ENCODE results near the gene DLST. TPM values are rescaled to one million over a fixed set of nuclear protein-coding genes. Genes with fewer than 3 reads are reported as not detected.
A peak's percentile ranks its signal among the peaks of the same experiment; 100 is the strongest.

DLST gene
- total RNA-seq, 1 donor from 2014 or later, result 82.7 TPM

DNA sequence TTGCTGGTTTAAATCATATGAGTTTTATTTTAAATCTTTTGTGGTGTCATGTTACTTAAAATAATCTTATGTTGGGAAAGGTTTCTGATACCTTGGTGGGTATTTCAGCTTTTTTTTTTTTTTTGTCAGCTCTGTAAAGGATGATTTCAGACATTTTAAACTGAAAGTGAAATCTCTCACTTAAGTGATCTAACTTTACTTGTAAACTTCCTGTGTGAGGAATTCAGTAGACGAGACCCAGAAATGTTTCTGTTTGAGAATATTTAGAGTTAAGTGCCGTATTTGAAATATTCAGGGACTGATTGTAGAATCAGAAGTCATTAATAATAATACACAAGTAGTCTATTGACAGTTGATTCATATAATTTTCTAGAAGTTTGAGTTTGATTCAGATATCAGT is 43.5 kb upstream of the DLST start:
- Histone ChIP-seq H3K4me3 (no peak overlapping the region), H3K27me3 (ENCODE audit: low read depth) (no peaks in the 10 kb centered on the region), H3K9me3 (no peaks in the 10 kb centered on the region), H3K27ac (peak overlapping the region; percentile 10), H3K36me3 (peaks cover 26% of the 10 kb centered on the region), H3K4me1 (peaks cover 17% of the 10 kb centered on the region)
- TF ChIP-seq, protein P1, sequence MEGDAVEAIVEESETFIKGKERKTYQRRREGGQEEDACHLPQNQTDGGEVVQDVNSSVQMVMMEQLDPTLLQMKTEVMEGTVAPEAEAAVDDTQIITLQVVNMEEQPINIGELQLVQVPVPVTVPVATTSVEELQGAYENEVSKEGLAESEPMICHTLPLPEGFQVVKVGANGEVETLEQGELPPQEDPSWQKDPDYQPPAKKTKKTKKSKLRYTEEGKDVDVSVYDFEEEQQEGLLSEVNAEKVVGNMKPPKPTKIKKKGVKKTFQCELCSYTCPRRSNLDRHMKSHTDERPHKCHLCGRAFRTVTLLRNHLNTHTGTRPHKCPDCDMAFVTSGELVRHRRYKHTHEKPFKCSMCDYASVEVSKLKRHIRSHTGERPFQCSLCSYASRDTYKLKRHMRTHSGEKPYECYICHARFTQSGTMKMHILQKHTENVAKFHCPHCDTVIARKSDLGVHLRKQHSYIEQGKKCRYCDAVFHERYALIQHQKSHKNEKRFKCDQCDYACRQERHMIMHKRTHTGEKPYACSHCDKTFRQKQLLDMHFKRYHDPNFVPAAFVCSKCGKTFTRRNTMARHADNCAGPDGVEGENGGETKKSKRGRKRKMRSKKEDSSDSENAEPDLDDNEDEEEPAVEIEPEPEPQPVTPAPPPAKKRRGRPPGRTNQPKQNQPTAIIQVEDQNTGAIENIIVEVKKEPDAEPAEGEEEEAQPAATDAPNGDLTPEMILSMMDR (IDR thresholded peaks at IDR 0.05), result no peak
- ATAC-seq (peak in 1 of 2 donors; percentile 36), DNase-seq (no peak)
- intact Hi-C loops (cut with DNase I), result no loop called here

DNA sequence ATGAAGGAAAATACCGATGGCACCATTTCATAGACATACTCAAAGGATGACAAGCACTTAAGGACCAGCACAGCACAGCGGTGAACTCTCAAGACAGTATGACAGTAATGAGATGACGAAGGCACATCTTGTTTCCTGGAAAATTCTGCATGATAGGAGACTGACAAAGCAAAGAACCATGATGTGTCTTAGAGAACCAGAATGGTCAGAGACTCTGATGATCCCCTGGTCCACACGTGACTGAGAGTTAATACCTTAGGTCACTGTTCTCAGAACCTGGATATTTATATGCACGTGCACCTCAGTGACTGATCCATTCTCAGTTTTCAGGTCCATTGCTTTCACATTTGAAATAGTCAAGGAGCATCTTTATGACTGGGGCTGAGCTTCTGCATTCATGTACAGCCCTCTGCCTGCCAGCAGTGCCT is 41.1 kb upstream of the DLST start:
- TF ChIP-seq, protein P1 (IDR thresholded peaks at IDR 0.05), result no peak
- ATAC-seq, result peak in 1 of 2 donors; percentile 42

DNA sequence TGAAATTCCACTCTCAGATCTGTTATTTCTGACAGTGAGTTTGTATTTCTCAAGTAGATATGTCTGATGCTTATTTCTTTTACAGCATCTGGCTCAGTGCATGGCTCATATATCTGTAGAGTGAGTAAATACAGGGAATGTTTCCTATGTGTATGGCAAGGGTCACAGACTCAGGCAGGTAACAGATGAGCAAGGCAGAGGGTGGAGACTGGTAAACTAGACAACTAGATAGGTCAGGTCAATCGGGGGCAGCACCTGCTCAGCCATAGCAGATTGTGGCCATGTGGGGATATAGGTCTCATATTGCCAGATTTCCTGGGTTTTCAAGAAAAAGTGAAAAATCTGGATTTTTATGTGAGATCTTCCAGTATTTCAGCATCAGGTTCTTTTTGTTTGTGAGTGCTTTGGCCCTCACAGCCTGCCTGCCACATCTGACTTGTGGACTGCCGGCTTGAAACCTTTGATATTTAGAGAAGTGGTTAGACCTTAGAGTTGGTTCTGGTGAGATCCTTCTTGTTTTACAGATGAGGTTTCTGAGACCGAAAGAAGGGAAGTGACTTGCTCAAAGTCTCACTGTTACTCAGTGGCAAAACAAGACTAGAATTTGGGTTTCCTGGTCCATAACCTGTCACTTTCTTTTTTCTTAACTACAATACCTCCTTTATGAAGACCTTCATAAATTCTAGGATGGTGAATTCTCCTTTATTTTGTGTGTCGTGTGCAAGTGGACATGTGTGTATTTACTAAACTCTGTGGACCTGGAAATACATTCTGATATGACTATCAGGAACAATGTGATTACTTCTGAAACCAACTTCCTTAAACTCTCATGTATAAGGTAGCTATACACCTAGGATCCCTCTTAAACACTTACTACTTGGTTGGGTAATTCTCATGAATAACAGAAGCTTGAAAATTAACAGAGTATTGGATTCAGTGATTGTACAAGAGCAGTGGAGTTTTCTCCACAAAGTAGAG is 40.2 kb upstream of the DLST start:
- DNase-seq, result no peak
- no peaks in the 10 kb centered on the region for H3K27me3 ChIP-seq (ENCODE audit: low read depth)
- no peak overlapping the region for H3K27ac ChIP-seq
- peaks cover 10% of the 10 kb centered on the region for H3K36me3 ChIP-seq
- intact Hi-C loops (cut with DNase I), result no loop called here
- H3K4me1 ChIP-seq, result peaks cover 17% of the 10 kb centered on the region
- H3K4me3 ChIP-seq, result no peak overlapping the region
- no peaks in the 10 kb centered on the region for H3K9me3 ChIP-seq
- TF ChIP-seq, protein P1 (IDR thresholded peaks at IDR 0.05), result no peak
- peak in 1 of 2 donors; percentile 71 for ATAC-seq

More for the DNA sequence above, 41.1 kb upstream of the DLST start:
- Histone ChIP-seq H3K27ac (no peak overlapping the region), H3K9me3 (no peaks in the 10 kb centered on the region), H3K27me3 (ENCODE audit: low read depth) (no peaks in the 10 kb centered on the region), H3K4me3 (no peak overlapping the region), H3K4me1 (peaks cover 17% of the 10 kb centered on the region), H3K36me3 (peaks cover 19% of the 10 kb centered on the region)
- no peak for DNase-seq
- intact Hi-C loops (cut with DNase I), result no loop called here

DNA sequence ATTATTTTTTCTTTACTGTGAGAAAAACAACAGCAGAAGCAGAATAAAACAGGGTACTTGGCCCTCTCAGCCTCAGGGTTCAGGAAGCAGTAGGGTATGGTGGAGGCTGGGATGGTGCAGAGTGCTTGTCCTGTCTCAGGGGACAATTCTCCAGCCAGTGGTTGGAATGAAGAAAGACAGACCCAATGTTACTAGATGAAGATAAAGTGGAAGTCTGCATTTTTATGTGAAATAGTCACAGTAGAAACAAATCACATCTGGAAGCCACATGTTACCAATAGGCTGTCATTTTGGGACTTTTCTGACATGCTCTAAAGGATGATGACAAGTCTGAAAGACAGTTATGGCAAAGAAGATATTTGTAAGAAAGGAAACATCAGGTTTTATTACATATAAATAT is 38.1 kb upstream of the DLST start:
- ATAC-seq, result no peak
- H3K4me3 ChIP-seq, result no peak overlapping the region
- H3K27me3 ChIP-seq (ENCODE audit: low read depth), result no peaks in the 10 kb centered on the region
- H3K4me1 ChIP-seq, result peaks cover under 1% of the 10 kb centered on the region
- intact Hi-C loops (cut with DNase I), result no loop called here
- H3K27ac ChIP-seq, result no peak overlapping the region
- DNase-seq, result no peak
- H3K9me3 ChIP-seq, result no peaks in the 10 kb centered on the region
- TF ChIP-seq, protein P1 (IDR thresholded peaks at IDR 0.05), result no peak
- peaks cover 10% of the 10 kb centered on the region for H3K36me3 ChIP-seq

DNA sequence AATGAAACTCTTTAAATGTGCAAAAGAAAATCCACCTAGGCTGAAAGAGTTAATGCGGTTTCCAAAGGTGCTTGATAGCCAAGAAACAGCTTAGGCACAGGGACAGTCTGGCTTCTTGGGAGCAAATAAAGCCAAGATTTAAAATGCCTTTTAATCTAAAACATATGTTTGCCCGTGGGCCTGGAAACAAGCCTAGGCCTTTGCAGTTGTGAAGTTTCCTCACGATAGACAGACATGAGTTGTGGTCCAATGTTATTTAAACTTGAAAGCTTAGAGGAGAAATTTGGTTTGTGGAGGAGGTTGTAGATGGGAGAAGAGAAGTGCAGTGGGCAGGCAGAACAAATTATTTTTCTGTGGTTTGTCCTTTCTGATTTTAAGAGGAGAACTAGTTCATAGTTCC is 35.5 kb upstream of the DLST start:
- intact Hi-C loops (cut with DNase I), result no loop called here
- no peaks in the 10 kb centered on the region for H3K9me3 ChIP-seq
- H3K27ac ChIP-seq, result no peak overlapping the region
- H3K27me3 ChIP-seq (ENCODE audit: low read depth), result no peaks in the 10 kb centered on the region
- H3K36me3 ChIP-seq, result peaks cover 2% of the 10 kb centered on the region
- DNase-seq (no peak), ATAC-seq (no peak)
- no peak overlapping the region for H3K4me3 ChIP-seq
- TF ChIP-seq, protein P1 (IDR thresholded peaks at IDR 0.05), result no peak
- no peaks in the 10 kb centered on the region for H3K4me1 ChIP-seq

All from lower lobe of right lung (tissue), 2 donors.